Kidney (tissue), 14 donors: ENCODE results near the gene KCNIP1. TPM values are rescaled to one million over a fixed set of nuclear protein-coding genes. Genes with fewer than 3 reads are reported as not detected.

Source experiments
- DNase-seq, 5 donors: peaks; one replicate each; pipeline ENCODE4 v3.0.0-alpha.2; 2013 to 2020
- FAIRE-seq: peaks from 2 replicates; lab custom pipeline; 2012; peaks lifted over from hg19 to GRCh38; lab: Jason Lieb, UNC
- H3K27ac ChIP-seq, 2 donors: one replicate each; pipeline ENCODE4 v1.7.0; 2013; ENCODE audit warnings: low read depth in 2 of 2, low read length in 2 of 2, inconsistent platforms in 1 of 2
- H3K27me3 ChIP-seq: one replicate; pipeline ENCODE4 v1.7.1; 2013; ENCODE audit warnings: low read length, inconsistent platforms; ENCODE audit not compliant: control insufficient read depth, insufficient read depth
- H3K36me3 ChIP-seq, 3 donors: one replicate each; pipeline versions ENCODE4 v1.7.0 to v1.7.1; 2013; ENCODE audit warnings: low read length in 3 of 3, control low read depth in 1 of 3, inconsistent platforms in 1 of 3; ENCODE audit not compliant: insufficient read depth in 3 of 3, control insufficient read depth in 2 of 3
- H3K4me1 ChIP-seq, 3 donors: one replicate each; pipeline versions ENCODE4 v1.7.0 to v1.7.1; 2013; ENCODE audit warnings: low read length in 3 of 3, inconsistent platforms in 1 of 3, low read depth in 1 of 3; ENCODE audit not compliant: control insufficient read depth in 2 of 3, insufficient read depth in 2 of 3
- H3K4me3 ChIP-seq, 3 donors: one replicate each; pipeline versions ENCODE4 v1.7.0 to v1.8.1; 2013; ENCODE audit warnings: low read length in 3 of 3, control low read depth in 1 of 3, inconsistent platforms in 1 of 3
- H3K9ac ChIP-seq, 3 donors: one replicate each; pipeline versions ENCODE4 v1.7.0 to v1.7.1; 2013; ENCODE audit warnings: low read length in 3 of 3, control low read depth in 1 of 3, inconsistent platforms in 1 of 3
- H3K9me3 ChIP-seq, 3 donors: one replicate each; pipeline versions ENCODE4 v1.7.0 to v1.7.1; 2013; ENCODE audit warnings: low read length in 3 of 3, control low read depth in 1 of 3, inconsistent platforms in 1 of 3; ENCODE audit not compliant: control insufficient read depth in 2 of 3, insufficient read depth in 1 of 3
- CTCF ChIP-seq: IDR thresholded peaks from 3 replicates; pipeline ENCODE4 v1.5.1; 2012; ENCODE audit warnings: mild to moderate bottlenecking, moderate library complexity, borderline replicate concordance; ENCODE audit not compliant: insufficient read depth; ENCODE audit errors: extremely low read depth
- intact Hi-C: fragments of 100-400 bp; cut with DNase I; formaldehyde crosslinking; loops from one replicate; pipeline ENCODE4 v1.11.1; 2022
- polyA plus RNA-seq: library from polyadenylated mRNA; stranded (reverse); fragments of 350-450 nt; fragmentation: Illumina TruSeq; extraction: RNeasy Lipid Tissue Mini Kit (QIAGEN cat#74804); gene quantifications from one replicate; pipeline ENCODE4 v1.2.3, GENCODE V29; 2014; ENCODE audit warnings: low read depth, low replicate concordance; ENCODE audit not compliant: insufficient read depth
- total RNA-seq: library from RNA; stranded (reverse); fragmentation: NEBNext Ultra II Directional; extraction: Animal tissue kit (Norgen Biotek cat#: 25700); gene quantifications from one replicate; pipeline ENCODE4 v1.2.1, GENCODE V29; 2021
- donor health status: control.
- donor health status: control.
- donor health status: control.
- donor health status: control.
- donor health status: control.
- donor health status: DM: yes; HTN: yes; CAD: no.
- donor health status: Normal renal cell carcinoma (clear cell type).

Gene KCNIP1
- total and polyA plus RNA-seq, 2 donors from 2014 or later: 1.8 to 3.1 TPM

DNA sequence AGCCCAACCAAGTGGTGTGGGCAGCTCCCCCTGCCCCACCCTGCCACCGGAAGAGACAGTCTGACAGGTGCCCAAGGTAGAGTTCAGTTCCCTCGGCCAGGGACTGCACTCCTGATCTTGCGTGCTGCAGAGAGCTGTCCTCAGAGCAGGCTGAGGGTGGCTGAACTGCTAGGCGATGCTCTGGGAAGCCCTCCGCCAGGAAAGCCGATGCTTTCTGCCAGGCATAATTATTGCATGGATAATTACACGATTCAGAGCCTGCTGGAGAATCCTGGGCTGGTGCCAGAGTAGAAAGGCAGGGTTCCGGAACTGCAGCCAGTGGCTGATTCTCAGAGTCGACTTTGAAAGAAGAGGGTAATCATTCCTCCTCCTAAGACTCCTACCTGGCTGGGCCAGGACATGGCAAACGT lies 19.3 kb downstream of the KCNIP1 start:
- Histone ChIP-seq H3K27me3 (no peaks in the 10 kb centered on the region), H3K36me3 (no peaks in the 10 kb centered on the region), H3K9ac (no peak overlapping the region), H3K4me1 (no peaks in the 10 kb centered on the region), H3K27ac (no peak overlapping the region), H3K9me3 (no peaks in the 10 kb centered on the region), H3K4me3 (no peak overlapping the region)
- no peak for TF ChIP-seq CTCF
- no peak for FAIRE-seq
- intact Hi-C loops: no loop called here
- DNase-seq: peak in 2 of 5 donors; percentile 56 to 68

GRCh38 chr5:170523830-170524229 lies 20.0 kb downstream of the KCNIP1 start:
- TF ChIP-seq CTCF: no peak
- Histone ChIP-seq H3K27ac (no peak overlapping the region), H3K36me3 (no peaks in the 10 kb centered on the region), H3K9me3 (no peaks in the 10 kb centered on the region), H3K4me3 (no peak overlapping the region), H3K4me1 (no peaks in the 10 kb centered on the region), H3K27me3 (no peaks in the 10 kb centered on the region), H3K9ac (no peak overlapping the region)
- intact Hi-C loops: no loop called here
- no peak for FAIRE-seq
- peak in 1 of 5 donors; percentile 50 for DNase-seq

DNA sequence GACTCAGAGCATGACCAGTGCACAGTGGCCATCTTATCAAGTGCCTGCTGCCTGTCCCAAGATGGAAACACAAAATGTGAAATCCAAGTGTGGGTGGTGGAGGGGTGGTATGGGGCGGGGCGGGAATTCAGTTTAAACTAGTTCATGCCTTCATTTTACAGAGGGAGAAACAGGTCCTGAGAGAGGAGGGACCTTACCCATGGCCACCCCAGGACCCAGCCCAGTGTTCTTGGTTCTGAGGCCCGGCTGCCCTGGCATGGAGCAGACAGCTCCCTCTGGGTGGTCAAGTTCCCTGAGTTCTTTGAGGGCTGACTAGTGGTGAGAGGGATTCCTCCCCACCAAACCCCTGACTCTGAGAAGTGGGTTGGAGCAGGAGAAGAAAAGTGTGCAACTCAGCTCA lies 20.8 kb downstream of the KCNIP1 start:
- DNase-seq (peak in 2 of 5 donors; percentile 24 to 45), FAIRE-seq (no peak)
- H3K4me1 ChIP-seq: no peaks in the 10 kb centered on the region
- H3K27ac ChIP-seq: no peak overlapping the region
- no peaks in the 10 kb centered on the region for H3K9me3 ChIP-seq
- H3K36me3 ChIP-seq: no peaks in the 10 kb centered on the region
- no peak overlapping the region for H3K4me3 ChIP-seq
- H3K27me3 ChIP-seq: no peaks in the 10 kb centered on the region
- no peak overlapping the region for H3K9ac ChIP-seq
- TF ChIP-seq CTCF: no peak
- intact Hi-C loops: no loop called here

DNA sequence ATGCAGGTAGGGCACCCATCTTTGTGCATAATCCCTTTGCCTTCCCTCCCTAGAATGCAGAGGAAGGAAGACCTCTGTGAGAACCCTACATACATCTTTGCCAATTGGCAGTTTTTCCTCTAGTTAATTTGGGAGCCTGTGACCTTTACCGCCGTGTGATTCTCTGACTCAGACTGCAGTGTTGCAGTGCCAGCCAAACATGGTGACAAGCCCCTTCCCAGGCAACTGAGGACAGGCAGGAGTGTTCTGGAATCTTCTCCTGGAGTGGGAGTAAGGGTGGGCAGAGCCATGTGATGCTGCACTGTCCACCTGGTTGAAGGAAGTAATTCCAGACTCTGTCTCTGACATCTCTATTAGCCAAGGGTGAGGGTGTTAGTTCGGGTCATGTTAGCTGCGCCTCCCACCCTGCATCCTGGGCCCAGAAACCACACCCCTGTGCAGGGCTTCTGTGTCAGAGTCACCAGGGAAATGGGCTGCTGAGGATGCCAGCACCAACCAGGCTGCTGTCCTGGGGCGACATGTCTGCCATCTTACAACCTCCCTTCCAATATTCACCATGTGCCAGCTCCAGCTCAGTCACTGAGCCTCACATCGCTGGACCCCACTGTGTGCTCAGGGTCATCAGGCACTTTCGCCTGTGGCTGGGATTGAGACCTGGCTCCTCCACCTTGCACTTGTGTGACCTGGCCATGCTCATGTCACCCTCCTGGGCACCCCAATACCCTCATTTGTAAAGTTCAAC lies 21.8 kb downstream of the KCNIP1 start:
- no peak overlapping the region for H3K27ac ChIP-seq
- no peaks in the 10 kb centered on the region for H3K27me3 ChIP-seq
- DNase-seq (peak in 1 of 5 donors; percentile 14), FAIRE-seq (no peak)
- no peak for TF ChIP-seq CTCF
- no peak overlapping the region for H3K9ac ChIP-seq
- H3K36me3 ChIP-seq: no peaks in the 10 kb centered on the region
- no peaks in the 10 kb centered on the region for H3K9me3 ChIP-seq
- intact Hi-C loops: no loop called here
- no peaks in the 10 kb centered on the region for H3K4me1 ChIP-seq
- H3K4me3 ChIP-seq: no peak overlapping the region
